Prostate gland (tissue), 2 donors: ENCODE measurements around the gene CLVS2. TPM values are rescaled to one million over a fixed set of nuclear protein-coding genes. Genes with fewer than 3 reads are reported as not detected.

Experiments
- DNase-seq: peaks from one replicate; pipeline ENCODE4 v3.0.0-alpha.2; 2019; ENCODE audit warnings: low spot score
- H3K27ac ChIP-seq, 2 donors: fragments of 200-600 bp; sonication (generic); 2 replicates each; pipeline ENCODE4 v1.5.1; 2017 to 2019
- H3K27me3 ChIP-seq: fragments of 200-600 bp; sonication (generic); replicated peaks from 2 replicates; pipeline ENCODE4 v1.5.1; 2019; ENCODE audit not compliant: insufficient read depth
- H3K36me3 ChIP-seq, 2 donors: fragments of 200-600 bp; sonication (generic); 1 replicate in 1 of 2; 2 replicates in 1 of 2; pipeline versions ENCODE4 v1.5.1 to v1.8.1; 2017 to 2019
- H3K4me1 ChIP-seq: fragments of 200-600 bp; sonication (generic); replicated peaks from 2 replicates; pipeline ENCODE4 v1.5.1; 2019
- H3K4me3 ChIP-seq, 2 donors: fragments of 200-600 bp; sonication (generic); 2 replicates each; pipeline ENCODE4 v1.5.1; 2017 to 2019
- H3K9me3 ChIP-seq: fragments of 200-600 bp; sonication (generic); 2 replicates; pipeline ENCODE4 v1.5.1; 2017
- POLR2A ChIP-seq: fragments of 450-650 bp; IDR thresholded peaks from one replicate; pipeline ENCODE4 v1.6.1; 2016; ENCODE audit warnings: antibody characterized with exemption, mild to moderate bottlenecking
- POLR2AphosphoS5 ChIP-seq: sonication (generic); formaldehyde crosslinking; IDR thresholded peaks from one replicate; pipeline ENCODE4 v1.6.1; 2017; ENCODE audit warnings: antibody characterized with exemption
- WGBS: methylation state at CpG from one replicate; pipeline ENCODE4 v1.1.5; 2018; 5-methylcytosine and 5-hydroxymethylcytosine counted together
- intact Hi-C: fragments of 100-400 bp; cut with DNase I; formaldehyde crosslinking; loops from one replicate; pipeline ENCODE4 v1.14.2; 2022
- total RNA-seq, 2 donors: library from RNA; depleted of rRNA; stranded (reverse); fragments of >200 nt; gene quantifications; one replicate each; pipeline ENCODE4 v1.1.0, GENCODE V29; 2016
- TF ChIP-seq, protein P1 (sequence below), 4 experiments: fragments of 200-600 bp in 2 of 4; fragments of 450-650 bp in 2 of 4; sonication (generic) in 2 of 4; IDR thresholded peaks; 1 replicate in 3 of 4; 2 replicates in 1 of 4; pipeline ENCODE4 v1.5.1; 2016 to 2019; ENCODE audit warnings: antibody characterized with exemption in 4 of 4, mild to moderate bottlenecking in 2 of 4, moderate library complexity in 2 of 4

The CLVS2 gene
- total RNA-seq, 2 donors from 2014 or later: 3.0 to 4.2 TPM

DNA sequence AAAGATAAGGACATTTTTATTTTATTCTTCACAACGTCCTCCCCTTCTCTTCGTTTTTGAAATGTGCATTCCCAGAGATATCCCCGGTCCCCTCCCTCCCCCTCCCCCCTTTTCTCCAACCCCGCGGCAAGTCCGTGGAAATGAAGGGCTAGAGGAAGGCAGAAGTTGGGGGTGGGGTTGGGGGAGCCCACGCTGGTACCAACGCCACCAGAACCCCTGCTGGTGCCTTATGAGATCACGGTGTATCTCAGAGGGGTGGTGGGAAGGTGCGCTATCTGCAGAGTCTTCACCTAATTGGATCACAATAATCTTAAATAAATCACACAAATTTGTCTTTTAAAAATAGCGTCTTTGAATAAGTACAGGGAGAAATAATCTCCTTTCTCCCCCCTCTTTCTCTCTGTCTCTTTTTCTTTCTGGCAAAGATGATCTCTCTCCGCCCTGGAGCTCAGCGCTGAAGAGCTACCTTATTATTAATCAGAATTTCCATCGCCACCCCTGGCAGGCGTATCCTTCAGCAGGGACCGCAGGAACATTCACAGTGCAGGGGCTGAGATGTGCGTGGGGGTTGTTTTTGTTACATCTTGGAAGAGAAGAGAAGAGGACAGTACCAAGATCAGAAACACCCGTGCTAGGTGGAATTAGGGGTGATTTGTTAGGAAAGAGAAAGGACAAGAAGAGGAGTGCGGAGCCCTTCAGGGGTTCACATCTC lies 915 bp downstream of the CLVS2 start:
- no peaks in the 10 kb centered on the region for H3K36me3 ChIP-seq
- TF ChIP-seq POLR2A (no peak), POLR2AphosphoS5 (no peak)
- WGBS: 10% methylated on average over 19 of the region's 19 CpGs
- H3K4me1 ChIP-seq: no peaks in the 10 kb centered on the region
- no peak for DNase-seq
- peak overlapping the region; percentile 46 to 60 for H3K27ac ChIP-seq
- no peaks in the 10 kb centered on the region for H3K9me3 ChIP-seq
- intact Hi-C loops: loop anchor here (10.0 kb wide), 1 partner anchor 58 kb away; no protein-coding TSS in a partner anchor
- no peaks in the 10 kb centered on the region for H3K27me3 ChIP-seq
- H3K4me3 ChIP-seq: peak overlapping the region; percentile 29 to 34

DNA sequence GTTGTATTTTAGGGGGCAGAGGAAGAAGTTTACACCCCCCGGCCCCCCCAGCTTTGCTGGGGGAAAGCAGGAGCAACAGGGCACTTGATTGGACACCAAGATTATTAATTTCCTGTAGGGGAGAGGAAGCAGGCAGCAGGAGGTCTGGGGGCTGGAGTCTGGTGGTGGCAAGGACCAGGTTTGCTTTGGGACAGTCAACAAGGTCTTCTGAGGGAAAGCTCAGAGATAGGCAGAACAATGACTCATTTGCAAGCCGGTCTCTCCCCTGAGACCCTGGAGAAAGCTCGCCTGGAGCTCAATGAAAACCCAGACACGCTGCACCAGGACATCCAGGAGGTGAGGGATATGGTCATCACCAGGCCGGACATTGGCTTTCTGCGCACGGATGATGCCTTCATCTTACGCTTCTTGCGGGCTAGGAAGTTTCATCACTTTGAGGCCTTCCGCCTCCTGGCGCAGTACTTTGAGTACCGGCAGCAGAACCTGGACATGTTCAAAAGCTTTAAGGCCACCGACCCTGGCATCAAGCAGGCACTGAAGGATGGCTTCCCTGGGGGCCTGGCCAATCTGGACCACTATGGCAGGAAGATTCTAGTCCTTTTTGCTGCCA lies 1.6 kb downstream of the CLVS2 start:
- peak overlapping the region in 1 of 2 donors; percentile 29 for H3K4me3 ChIP-seq
- 68% methylated on average over 13 of the region's 13 CpGs for WGBS
- DNase-seq: no peak
- no peak for TF ChIP-seq POLR2A
- TF ChIP-seq POLR2AphosphoS5: no peak
- TF ChIP-seq, protein P1, sequence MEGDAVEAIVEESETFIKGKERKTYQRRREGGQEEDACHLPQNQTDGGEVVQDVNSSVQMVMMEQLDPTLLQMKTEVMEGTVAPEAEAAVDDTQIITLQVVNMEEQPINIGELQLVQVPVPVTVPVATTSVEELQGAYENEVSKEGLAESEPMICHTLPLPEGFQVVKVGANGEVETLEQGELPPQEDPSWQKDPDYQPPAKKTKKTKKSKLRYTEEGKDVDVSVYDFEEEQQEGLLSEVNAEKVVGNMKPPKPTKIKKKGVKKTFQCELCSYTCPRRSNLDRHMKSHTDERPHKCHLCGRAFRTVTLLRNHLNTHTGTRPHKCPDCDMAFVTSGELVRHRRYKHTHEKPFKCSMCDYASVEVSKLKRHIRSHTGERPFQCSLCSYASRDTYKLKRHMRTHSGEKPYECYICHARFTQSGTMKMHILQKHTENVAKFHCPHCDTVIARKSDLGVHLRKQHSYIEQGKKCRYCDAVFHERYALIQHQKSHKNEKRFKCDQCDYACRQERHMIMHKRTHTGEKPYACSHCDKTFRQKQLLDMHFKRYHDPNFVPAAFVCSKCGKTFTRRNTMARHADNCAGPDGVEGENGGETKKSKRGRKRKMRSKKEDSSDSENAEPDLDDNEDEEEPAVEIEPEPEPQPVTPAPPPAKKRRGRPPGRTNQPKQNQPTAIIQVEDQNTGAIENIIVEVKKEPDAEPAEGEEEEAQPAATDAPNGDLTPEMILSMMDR (IDR thresholded peaks at IDR 0.05): no peak
- H3K27me3 ChIP-seq: no peaks in the 10 kb centered on the region
- no peaks in the 10 kb centered on the region for H3K9me3 ChIP-seq
- peak overlapping the region; percentile 46 to 60 for H3K27ac ChIP-seq
- intact Hi-C loops: loop anchor here (10.0 kb wide), 1 partner anchor 57 kb away; no protein-coding TSS in a partner anchor
- H3K4me1 ChIP-seq: no peaks in the 10 kb centered on the region
- no peaks in the 10 kb centered on the region for H3K36me3 ChIP-seq

GRCh38 chr6:122998403-122998975 lies 2.5 kb downstream of the CLVS2 start:
- Histone ChIP-seq H3K4me1 (no peaks in the 10 kb centered on the region), H3K27ac (no peak overlapping the region), H3K36me3 (no peaks in the 10 kb centered on the region), H3K4me3 (no peak overlapping the region), H3K27me3 (no peaks in the 10 kb centered on the region), H3K9me3 (no peaks in the 10 kb centered on the region)
- DNase-seq: no peak
- intact Hi-C loops: loop anchor here (10.0 kb wide), 1 partner anchor 56 kb away; no protein-coding TSS in a partner anchor
- TF ChIP-seq, protein P1 (IDR thresholded peaks at IDR 0.05): no peak
- TF ChIP-seq POLR2AphosphoS5: no peak
- TF ChIP-seq POLR2A: no peak
- WGBS: 41% methylated on average over 5 of the region's 5 CpGs

DNA sequence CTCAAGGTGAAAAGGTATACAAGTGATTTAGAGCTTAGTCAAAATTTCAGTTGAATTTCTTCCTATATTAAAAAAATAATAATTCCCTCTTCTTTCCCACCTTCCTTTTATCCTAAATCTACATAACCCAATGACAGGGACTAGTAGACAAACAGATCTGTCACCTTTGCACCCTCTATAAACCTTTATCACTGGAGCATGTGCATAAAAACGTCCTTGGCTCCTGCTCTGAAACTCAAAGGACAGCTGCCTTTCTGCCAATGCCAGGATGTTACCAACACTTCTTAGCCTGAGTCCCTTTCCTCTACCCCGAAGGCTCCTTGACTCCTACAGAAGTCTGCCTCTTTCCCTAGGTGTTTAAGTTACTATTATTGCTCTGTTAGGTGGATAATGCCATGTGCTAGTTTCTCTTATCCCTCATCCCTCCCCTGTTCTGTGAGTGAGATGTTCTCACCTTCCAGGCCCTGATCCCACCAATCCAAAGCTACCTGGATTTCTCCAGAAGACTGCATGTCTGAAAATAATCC lies 4.3 kb downstream of the CLVS2 start:
- no peaks in the 10 kb centered on the region for H3K4me1 ChIP-seq
- TF ChIP-seq POLR2A (no peak), POLR2AphosphoS5 (no peak)
- TF ChIP-seq, protein P1 (IDR thresholded peaks at IDR 0.05): no peak
- no peaks in the 10 kb centered on the region for H3K27me3 ChIP-seq
- H3K4me3 ChIP-seq: no peak overlapping the region
- no peaks in the 10 kb centered on the region for H3K36me3 ChIP-seq
- no peak for DNase-seq
- H3K9me3 ChIP-seq: no peaks in the 10 kb centered on the region
- intact Hi-C loops: no loop called here
- WGBS: 38% methylated on average over 2 of the region's 2 CpGs
- H3K27ac ChIP-seq: no peak overlapping the region

DNA sequence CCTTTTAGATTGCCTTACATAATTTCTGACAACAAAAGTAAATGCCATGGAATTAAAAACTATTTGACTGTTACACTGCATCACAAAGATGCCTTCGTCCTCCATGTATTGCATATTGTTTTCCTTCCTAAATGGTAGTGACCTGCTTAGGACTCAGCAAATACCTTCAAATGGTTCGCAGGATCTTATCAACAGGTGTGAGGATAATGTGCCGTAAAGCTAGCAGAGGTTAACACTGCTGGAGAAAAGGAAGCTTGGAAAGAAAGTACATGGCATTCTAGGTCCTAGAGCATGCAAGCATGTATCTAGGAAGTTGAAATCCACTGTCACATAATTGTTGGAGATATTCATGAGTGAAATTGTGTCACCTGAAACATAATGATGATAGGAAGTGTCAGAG lies 5.5 kb downstream of the CLVS2 start:
- no peaks in the 10 kb centered on the region for H3K9me3 ChIP-seq
- H3K36me3 ChIP-seq: no peaks in the 10 kb centered on the region
- H3K27ac ChIP-seq: no peak overlapping the region
- 83% methylated on average over 3 of the region's 3 CpGs for WGBS
- TF ChIP-seq, protein P1 (IDR thresholded peaks at IDR 0.05): no peak
- TF ChIP-seq POLR2A: no peak
- no peak for TF ChIP-seq POLR2AphosphoS5
- no peaks in the 10 kb centered on the region for H3K27me3 ChIP-seq
- no peak overlapping the region for H3K4me3 ChIP-seq
- H3K4me1 ChIP-seq: no peaks in the 10 kb centered on the region
- intact Hi-C loops: no loop called here
- DNase-seq: no peak
